Amygdala (tissue), 56 donors: ENCODE data around the gene APOF.
A peak's percentile ranks its signal among the peaks of the same experiment; 100 is the strongest.
"Not testable (repeated sequence)": the region's sequence is repeated elsewhere in the genome, so short reads cannot be mapped to it uniquely, and the experiment has no call there.

Experiments
- DNase-seq, 56 donors: peaks; one replicate each; lab custom pipeline; 2025; lab: John Stamatoyannopoulos, UW

Gene APOF

DNA sequence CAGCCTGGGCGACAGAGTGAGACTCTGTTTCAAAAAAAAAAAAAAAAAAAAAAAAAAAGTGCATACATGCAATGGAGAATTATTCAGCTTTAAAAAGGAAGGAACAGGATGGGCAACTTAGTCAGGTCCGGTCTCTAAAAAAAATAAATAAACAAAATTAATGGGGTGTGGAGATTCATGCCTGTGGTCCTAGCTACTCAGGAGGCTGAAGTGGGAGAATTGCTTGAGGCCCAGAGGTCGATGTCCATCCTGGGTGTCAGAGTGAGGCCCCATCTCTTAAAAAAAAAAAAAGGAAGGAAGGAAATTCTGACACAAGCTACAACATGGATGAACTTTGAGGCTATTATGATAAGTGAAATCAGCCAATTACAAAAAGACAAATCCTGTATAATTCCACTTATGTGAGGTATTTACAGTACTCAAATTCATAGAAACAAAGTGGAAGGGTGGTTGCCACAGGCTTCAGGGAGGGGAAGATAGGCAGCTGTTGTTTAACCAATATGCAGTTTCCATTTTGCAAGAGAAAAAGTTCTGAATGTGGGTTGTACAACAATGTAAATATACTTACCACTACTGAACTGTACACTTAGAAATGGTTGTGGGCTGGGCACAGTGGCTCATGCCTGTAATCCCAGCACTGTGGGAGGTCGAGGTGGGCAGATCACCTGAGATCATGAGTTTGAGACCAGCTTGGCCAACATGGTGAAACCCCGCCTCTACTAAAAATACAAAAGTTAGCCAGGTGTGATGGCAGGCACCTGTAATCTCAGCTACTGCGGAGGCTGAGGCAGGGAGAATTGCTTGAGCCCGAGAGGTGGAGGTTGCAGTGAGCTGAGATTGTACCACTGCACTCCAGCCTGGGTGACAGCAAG lies 12.3 kb upstream of the APOF start:
- no peak for DNase-seq

DNA sequence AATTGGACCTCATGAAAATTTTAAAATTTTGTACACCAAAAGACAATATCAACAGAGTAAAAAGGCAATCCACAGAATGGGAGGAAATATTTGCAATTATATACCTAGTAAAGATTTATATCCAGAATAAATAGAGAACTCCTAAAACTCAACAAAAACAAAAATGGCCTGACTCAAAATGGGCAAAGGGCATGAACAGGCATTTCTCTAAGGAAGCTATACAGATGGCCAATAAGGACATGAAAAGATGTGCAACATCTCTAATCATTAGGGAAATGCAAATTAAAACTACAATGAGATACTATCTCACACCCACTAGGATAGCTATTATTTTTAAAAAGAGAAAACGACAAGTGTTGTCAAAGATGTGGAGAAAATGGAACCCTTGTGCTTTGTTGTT lies 10.9 kb upstream of the APOF start:
- DNase-seq, result no peak

DNA sequence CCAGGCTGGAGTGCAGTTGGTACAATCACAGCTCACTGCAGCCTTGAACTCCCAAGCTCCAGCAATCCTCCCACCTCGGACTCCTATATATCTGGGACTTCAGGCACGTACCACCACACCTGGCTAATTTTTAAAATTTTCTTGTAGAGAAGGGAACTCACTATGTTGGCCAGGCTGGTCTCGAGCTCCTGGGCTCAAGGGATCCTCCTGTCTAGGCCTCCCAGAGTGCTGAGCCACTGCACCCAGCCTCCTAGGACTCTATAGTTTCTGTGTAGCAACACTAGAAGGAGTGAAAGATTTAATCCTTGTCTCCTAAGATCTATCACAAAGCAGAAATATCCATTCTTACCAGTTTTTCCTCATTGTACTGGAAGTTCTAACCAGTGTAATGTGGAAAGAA lies 4.3 kb upstream of the APOF start:
- DNase-seq, result no peak

DNA sequence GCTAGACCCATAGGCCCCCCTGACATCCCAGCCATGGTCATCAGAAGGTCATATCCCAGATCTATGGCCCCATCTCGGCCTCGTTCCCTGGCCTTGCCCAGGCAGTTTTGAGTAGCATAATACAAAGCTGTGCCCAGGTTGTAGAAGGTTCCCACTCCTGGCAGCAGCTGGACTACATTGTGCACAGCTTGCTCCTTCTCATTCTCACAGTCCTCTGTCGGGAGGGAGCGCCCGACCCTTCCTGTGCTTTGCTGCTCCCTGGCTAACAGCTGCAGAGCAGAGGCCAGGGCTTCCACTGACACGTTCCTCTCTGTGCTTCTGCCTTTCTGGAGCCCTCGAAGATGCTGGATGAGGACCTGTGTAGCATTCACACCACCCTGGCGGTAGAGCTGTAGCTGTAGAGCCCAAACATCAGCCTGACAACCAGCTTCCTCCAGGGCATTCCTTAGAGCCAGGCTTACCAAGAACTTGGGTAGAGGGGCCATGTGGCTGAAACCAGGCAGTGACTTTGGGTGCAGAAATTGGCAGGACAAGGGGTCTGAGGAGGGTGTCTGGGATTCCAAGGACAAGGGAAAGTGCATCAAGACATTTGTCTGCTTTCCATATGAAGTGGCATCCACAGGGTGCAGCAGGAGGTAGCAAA lies 1.0 kb downstream of the APOF start:
- DNase-seq, result no peak

DNA sequence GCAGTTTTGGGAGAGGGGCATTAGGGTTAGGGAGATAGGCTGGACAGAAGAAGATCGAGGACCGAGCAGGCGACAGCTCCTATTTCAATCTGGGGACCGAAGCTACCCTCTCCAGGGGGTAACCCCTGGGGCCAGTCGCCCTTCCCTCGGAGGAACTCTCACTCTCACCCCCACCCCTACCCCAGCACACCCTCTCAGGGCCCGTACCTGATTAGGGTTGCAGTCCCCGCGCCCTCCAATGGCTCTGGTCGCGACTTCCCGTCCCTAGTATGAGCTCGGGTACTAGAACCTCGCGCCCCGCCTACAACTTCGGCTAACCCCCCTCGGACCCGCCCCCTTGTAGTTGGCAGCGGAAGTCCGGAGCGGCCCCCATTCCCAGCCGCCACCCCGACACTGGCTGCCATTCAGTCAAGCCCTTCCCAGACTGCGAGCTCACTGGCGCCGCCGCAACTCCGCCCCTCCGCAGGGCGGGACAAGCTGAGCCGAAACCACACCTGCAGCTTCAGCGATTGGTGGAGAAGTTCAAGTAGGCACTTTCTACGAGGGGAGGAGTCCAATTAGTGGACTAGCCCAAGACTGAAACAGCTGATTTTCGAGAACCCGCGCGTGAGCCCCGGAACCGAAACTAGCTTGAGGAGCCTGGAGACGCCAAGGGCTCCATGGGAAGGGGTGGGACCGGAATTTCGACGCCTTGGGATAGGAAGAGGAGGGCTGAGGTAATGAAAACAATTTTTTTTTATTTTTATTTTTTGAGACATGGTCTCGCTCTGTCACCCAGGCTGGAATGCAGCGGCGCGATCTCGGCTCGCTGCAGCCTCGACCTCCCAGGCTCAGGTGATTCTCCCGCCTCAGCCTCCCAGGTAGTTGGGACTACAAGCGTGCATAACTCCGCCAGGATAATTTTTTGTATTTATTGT lies 2.5 kb downstream of the APOF start, which contains the start of gene STAT2:
TSS of gene STAT2 (minus strand) at position 257 of the 917 bp plus-strand sequence. CDS start 3,536 bp downstream, outside the sequence.
- DNase-seq, result peak; percentile 58 to 100 (median 99)

DNA sequence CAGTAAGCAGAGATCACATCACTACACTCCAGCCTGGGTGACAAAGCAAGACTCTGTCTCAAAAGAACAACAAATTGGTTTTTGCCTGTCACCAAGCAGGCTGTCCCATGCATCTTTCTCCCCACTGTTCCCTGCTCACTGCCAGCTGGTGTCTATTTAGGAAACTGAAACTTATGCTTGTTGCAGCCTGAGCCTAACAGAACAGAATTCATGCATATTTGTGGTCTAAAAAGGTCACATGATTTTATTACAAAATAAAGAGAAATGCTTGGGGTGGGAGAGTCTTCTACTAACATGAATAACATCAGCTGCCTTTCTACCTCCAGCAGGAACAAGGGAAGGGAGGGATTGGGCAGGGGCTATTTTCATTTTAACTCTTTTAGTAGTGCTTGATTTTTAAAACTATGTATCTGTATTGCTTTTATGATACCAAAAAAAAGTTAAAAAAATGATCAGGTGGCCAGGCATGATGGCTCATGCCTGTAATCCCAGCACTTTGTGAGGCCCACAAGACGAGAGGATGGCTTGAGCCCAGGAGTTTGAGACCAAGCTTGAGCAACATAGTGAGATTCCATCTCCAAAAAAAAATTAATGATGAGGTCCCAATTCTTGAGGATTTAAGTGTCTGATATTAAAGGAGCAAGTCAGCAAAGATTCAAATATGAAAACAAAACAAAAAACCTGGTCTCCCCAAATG lies 3.7 kb downstream of the APOF start:
- DNase-seq, result peak in 35 of 56 donors; percentile 6 to 76 (median 33)

DNA sequence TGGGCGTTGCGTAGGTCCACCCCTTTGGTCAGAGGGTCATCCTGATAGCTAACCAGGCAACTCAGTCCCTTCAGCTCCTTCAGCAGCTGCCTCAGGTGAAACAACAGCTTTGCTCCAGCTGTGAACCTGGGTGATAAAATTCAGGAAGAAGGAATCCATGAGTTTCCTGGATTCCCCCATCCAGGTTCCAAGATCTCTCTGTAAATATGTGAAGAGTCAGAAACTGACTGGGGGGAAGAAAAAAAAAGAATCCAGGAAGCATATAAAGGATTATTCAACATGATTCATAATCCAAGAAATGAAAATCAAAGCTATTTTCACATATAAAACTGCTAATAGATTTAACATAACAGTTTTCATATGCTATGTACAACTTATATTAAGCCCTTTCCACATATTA lies 11.3 kb downstream of the APOF start:
- no peak for DNase-seq

DNA sequence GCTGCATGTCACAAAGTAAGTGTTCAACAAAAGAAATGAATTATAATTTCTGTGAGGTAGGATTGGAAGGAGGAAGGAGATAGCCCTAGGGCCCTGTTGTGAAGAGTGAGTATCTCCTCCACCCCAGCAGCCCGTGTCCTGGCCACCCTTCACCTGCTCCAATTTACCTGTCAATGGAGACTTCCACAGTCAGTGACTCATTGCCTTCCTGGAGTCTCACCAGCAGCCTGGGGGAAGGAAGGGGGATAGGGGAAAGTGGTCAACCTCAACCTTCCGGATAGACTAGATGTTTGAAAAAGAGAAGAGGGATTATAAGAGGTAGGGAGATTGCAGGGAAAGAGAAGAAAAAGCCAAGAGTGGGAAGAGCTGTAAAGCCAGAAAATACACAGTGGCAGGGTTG lies 12.0 kb downstream of the APOF start:
- no peak for DNase-seq

DNA sequence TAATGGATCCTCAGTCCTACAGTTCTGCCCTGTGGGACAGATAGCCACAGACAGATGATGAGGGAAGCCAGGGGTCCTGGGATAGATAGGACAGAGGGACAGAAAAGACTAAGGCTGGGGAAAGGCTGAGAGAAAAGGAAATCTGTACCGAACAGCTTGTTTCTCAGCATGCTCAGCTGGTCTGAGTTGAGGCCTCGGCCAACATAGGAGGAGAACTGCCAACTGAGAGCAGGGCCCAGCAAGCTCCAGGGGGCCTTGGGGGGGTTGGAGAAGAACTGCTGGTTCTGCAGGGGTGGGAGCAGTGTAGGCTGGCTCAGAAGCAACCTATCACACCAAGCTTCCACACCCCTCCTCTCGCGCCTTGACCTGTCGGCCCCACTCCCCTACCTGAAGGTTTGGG lies 13.9 kb downstream of the APOF start:
- no peak for DNase-seq

DNA sequence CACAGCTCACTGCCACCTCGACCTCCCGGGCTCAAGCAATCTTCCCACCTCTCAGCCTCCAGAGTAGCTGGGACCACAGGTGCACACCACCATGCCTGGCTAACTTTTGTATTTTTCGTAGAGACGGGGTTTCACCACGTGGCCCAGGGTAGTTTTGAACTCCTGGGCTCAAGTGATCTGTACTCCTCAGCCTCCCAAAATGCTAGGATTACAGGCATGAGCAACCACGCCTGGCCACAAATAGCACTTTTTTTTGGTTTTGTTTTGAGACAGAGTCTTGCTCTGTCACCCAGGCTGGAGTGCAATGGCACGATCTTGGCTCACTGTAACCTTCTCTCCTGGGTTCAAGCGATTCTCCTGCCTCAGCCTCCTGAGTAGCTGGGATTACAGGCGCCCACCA lies 15.4 kb downstream of the APOF start:
- not testable (repeated sequence) for DNase-seq

DNA sequence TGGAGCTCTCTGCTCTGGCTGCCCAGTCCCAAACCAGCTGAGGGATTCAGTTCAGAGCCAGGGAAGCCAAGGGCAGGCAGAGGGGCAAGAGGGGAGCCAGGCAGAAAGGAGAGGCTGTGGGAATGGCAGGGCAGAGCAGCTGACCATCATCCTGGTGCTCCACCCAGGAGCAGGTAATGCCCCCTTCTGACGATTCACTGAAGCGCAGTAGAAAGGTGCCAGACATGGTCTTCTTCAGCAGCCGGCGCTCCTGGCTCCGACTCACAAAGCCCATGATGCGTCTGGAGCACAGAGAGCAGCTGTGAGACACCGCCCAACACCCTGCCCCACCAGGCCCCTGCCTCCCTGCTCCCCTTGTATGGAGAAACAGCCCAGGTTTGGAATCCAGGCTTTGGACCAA lies 16.0 kb downstream of the APOF start:
- no peak for DNase-seq

DNA sequence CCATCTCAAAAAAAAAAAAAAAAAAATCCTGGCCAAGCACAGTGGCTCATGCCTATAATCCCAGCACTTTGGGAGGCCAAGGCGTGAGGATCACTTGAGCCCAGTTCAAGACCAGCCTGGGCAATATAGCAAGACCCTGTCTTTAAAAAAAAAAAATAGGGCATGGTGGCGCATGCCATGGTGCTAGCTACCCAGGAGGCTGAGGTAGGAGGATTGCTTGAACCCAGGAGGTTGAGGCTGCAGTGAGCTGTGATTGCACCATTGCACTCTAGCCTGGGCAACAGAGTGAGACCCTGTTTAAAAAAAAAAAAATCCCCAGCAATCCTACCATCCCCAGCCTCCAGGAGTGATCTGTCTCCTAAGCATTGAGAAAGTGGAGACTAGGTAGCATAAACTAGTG lies 20.4 kb downstream of the APOF start:
- not testable (repeated sequence) for DNase-seq

DNA sequence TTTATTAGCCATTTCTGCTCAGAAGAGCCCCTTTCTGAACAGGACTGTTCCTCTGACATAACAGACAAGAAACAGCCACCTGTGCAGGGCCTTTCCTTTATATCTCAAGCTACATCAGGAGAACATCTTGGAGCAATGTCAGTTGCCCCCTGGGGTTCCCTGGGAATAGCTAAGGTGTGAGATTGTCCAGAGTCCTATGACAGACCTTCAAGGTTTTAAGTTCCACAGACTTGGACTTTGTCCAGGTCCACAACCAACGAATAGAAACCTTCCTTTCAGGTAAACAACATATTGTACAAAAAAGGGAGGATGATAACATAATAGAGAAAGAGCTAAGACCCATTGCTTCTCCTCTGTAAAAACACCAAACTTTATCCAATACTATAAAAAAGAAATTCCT lies 21.0 kb downstream of the APOF start:
- no peak for DNase-seq

DNA sequence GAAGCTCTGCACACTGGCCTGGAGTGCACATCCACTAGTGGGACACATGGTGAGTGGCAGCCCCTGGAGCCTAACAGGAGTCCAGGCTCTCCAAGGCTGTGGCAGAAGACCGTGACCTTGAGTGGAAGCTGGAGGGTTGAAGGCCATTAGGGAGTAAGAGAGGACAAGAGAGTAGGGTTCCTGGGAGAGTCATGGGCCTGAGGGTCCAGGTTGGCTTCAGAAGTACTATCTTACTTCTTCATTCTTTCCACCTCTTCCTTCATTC lies 23.6 kb downstream of the APOF start:
- DNase-seq, result no peak

DNA sequence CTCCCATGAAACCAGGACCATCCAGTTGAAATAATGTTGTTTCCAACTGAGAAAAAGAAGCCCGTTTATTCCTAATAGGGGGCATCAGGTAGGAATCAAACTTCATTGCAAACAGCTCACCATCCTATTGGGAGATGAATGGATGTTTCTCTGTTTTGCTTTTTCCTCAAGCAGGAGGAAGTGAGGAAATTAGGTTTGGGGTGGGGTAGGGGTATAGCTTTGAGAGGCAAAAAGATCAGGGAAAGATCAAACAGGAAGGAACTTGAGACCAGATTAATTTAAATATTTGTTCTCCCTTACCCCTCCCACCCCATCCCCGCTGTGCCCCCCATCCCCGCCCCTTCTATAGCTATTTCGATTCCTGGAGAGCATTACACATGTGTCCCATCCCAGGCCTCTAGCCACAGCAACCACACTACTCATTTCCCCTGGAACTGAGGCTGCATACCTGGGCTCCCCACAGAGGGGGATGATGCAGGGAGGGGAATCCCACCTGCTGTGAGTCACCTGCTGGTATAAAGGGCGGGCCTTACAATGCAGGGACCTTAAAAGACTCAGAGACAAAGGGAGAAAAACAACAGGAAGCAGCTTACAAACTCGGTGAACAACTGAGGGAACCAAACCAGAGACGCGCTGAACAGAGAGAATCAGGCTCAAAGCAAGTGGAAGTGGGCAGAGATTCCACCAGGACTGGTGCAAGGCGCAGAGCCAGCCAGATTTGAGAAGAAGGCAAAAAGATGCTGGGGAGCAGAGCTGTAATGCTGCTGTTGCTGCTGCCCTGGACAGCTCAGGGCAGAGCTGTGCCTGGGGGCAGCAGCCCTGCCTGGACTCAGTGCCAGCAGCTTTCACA lies 24.1 kb downstream of the APOF start, which contains the start of gene IL23A:
TSS of gene IL23A (plus strand) at position 577 of the 850 bp plus-strand sequence. CDS start at position 738, 161 bp downstream.
- no peak for DNase-seq

DNA sequence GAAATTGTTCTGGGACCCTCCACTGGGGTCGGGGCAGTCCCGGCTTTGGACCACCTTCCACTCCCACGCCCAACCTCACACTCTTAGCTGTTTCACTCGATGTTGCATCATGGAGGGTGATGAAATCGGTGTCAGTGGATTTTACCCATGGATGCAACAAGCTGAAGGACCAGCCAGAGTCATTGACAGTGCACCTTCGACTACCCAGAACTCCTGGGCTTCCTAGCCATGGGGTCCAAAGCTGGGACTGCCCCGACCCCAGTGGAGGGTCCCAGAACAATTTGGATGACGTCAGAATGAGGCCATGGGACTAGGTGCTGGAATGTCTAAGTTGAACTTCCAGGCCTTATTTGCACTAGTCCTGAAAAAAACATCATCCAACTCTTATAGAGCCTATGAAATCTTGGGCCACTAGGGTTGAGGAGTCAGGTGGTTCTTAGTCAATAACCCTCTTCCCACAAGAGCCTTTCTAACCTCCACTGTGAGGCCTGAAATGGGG lies 24.9 kb downstream of the APOF start:
- no peak for DNase-seq

DNA sequence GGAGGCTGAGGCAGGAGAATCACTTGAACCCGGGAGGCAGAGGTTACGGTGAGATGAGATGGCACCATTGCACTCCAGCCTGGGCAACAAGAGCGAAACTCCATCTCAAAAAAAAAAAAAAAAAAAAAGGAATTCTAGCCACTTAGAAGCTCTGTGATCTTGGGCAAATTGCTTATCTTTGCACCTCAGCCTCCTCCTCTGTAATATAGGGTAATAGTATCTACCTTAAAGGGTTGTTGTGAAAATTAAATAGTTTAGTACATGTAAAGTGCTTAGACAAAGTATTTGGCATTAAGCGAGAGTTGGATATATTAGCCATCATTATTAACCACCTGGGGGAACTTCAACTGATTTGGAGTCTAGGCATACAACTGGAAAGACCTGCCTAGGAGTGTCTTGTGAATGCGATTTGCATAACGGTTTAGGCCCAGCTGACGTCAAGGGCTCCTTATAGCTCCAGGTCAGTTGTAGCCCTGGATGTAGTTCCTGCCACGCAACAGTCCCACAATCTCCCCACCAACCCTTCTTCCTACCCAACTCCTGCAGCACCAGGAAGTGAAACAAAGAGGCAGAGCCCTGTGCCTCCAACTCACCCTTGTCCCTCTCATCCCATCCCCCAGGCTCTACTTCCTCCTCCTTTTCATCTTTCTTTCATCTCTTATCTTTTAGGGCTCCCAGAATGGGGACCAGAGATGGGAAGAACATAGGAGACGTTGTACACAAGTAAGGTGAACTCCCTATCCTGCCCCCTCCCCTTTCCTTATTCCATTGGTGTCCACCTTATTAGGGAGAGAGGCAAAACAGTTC lies 26.1 kb downstream of the APOF start:
- peak in 12 of 56 donors; percentile 6 to 47 (median 8) for DNase-seq

DNA sequence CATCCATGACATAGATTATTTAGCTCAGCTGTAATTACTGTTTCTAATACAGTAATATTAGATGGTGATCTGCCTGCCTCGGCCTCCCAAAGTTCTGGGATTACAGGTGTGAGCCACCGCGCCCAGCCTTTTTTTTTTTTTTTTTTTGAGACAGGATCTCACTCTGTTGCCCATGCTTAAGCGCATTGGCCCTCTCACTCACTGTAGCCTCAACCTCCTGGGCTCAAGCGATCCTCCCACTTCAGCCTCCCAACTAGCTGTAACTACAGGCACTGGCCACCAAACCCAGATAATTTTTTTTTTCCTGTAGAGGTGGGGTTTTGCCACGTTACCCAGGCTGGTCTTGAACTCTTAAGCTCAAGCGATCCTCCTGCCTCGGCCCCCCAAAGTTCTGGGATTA lies 27.1 kb downstream of the APOF start:
- DNase-seq, result not testable (repeated sequence)

DNA sequence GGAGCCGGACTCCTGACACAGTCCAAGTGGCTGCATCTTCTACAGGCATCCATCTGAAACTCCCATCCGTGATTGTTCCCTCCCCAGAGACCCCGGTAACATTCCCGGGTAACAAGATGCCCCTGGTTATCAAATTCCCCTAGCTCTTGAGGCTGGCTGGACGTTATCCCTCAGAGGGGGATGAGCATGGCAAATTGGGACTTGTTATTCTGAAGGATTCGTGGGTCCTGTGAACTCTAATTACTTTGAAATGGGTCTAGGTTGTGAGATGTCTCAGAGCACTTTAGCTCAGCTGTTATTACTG lies 28.2 kb downstream of the APOF start:
- DNase-seq, result no peak
